ENCODE results near the gene TMEM184A. TPM values are rescaled to one million over a fixed set of nuclear protein-coding genes. Genes with fewer than 3 reads are reported as not detected.
A peak's percentile ranks its signal among the peaks of the same experiment; 100 is the strongest.

Gene TMEM184A
- total and polyA plus RNA-seq, 5 donors from 2014 or later = 0.25 TPM; not detected in 4

DNA sequence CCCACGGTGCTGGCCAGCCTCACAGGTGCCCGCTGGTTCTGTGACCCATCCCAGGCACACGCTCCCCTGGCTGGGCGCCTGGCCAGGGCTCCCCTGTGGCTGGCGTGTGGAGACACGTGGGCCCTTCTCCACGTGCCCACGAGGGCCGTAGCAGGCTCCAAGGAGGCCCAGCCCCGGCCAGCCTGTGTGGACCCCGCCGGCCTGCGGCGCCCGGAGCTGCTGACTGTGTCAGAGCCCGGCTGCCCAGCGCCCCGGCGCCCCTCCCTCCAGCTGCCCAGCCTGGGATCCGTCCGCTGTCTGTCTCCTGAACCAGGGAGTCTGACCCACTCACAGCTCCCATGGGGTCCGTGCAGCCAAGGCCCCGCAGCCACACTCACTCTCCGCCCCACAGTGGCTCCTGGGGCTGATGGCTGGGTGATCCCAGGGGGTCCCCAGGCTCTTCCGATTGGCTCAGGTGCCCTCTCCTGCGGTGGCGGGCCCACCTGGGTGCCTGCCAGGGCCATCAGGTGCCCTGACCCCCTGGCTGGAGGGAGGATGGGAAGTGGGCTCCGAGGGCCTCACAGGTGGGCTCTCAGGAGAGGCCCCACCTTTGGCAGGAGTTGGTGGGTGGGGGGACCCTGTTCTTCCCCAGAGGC is 9.6 kb downstream of the TMEM184A start:
- H3K4me3 ChIP-seq (ENCODE audit: low read depth, low read length) = no peak overlapping the region
- Mint-ChIP-seq H3K36me3 (no peaks in the 10 kb centered on the region), H3K9me3 (no peaks in the 10 kb centered on the region), H3K4me3 (no peak overlapping the region), H3K27me3 (no peaks in the 10 kb centered on the region), H3K27ac (no peak overlapping the region), H3K4me1 (peaks cover 0 to 4% (median 1%) of the 10 kb centered on the region in 4 donors)
- H3K36me3 ChIP-seq (ENCODE audit: control insufficient read depth, insufficient read depth, low read length) = peaks cover 12% of the 10 kb centered on the region
- no peaks in the 10 kb centered on the region for H3K27me3 ChIP-seq (ENCODE audit: control insufficient read depth, insufficient read depth, low read length)
- DNase-seq (no peak), ATAC-seq (ENCODE audit: low read depth in 2 of 2) (no peak)
- H3K27ac ChIP-seq (ENCODE audit: insufficient read depth, low read length, poor library complexity, severe bottlenecking) = no peak overlapping the region
- no peaks in the 10 kb centered on the region for H3K4me1 ChIP-seq (ENCODE audit: control insufficient read depth, insufficient read depth, low read length, poor library complexity, severe bottlenecking)
- H3K9me3 ChIP-seq (ENCODE audit: control insufficient read depth in 2 of 2, low read length in 2 of 2) = no peaks in the 10 kb centered on the region

GRCh38 chr7:1545417-1546246 is 10.4 kb downstream of the TMEM184A start:
- H3K36me3 ChIP-seq (ENCODE audit: control insufficient read depth, insufficient read depth, low read length) = peaks cover 16% of the 10 kb centered on the region
- no peaks in the 10 kb centered on the region for H3K9me3 ChIP-seq (ENCODE audit: control insufficient read depth in 2 of 2, low read length in 2 of 2)
- H3K9me3 Mint-ChIP-seq = no peaks in the 10 kb centered on the region
- ATAC-seq (ENCODE audit: low read depth in 2 of 2) (no peak), DNase-seq (no peak)
- no peaks in the 10 kb centered on the region for H3K27me3 Mint-ChIP-seq
- H3K36me3 Mint-ChIP-seq = no peaks in the 10 kb centered on the region
- no peak overlapping the region for H3K4me3 ChIP-seq (ENCODE audit: low read depth, low read length)
- H3K27ac ChIP-seq (ENCODE audit: insufficient read depth, low read length, poor library complexity, severe bottlenecking) = no peak overlapping the region
- H3K4me1 Mint-ChIP-seq = peaks cover 0 to 4% (median 1%) of the 10 kb centered on the region in 4 donors
- no peak overlapping the region for H3K27ac Mint-ChIP-seq
- H3K4me1 ChIP-seq (ENCODE audit: control insufficient read depth, insufficient read depth, low read length, poor library complexity, severe bottlenecking) = no peaks in the 10 kb centered on the region
- H3K27me3 ChIP-seq (ENCODE audit: control insufficient read depth, insufficient read depth, low read length) = no peaks in the 10 kb centered on the region
- H3K4me3 Mint-ChIP-seq = no peak overlapping the region

DNA sequence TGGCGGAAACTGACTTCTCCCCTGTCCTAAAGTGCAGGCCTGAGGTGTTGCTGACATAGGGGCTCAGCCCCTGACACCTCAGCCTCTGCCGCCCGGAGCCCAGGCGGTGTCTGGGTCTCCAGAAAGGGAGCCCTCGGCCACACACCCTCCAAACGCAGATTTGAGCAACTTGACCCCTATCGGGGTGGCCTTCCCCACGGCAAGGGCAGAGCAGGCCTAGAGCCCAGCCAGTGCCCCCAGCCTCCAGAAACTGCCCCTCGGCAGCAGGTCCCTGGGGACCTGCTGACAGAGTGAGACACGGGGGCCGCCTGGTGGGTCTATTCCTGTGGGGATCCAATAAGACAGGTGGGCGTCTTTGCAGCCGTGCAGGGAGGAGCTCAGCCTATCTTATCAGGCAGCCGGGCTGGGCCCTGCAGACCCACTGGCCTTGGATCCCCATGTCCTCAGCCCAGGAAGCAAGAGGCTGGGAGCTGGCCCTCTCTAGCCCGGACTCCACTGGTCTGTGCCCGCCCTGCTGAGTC is 11.0 kb downstream of the TMEM184A start:
- no peaks in the 10 kb centered on the region for H3K4me1 ChIP-seq (ENCODE audit: control insufficient read depth, insufficient read depth, low read length, poor library complexity, severe bottlenecking)
- H3K27ac ChIP-seq (ENCODE audit: insufficient read depth, low read length, poor library complexity, severe bottlenecking) = no peak overlapping the region
- Mint-ChIP-seq H3K27me3 (no peaks in the 10 kb centered on the region), H3K27ac (no peak overlapping the region), H3K36me3 (no peaks in the 10 kb centered on the region), H3K4me3 (no peak overlapping the region), H3K4me1 (peaks cover 0 to 4% (median 1%) of the 10 kb centered on the region in 4 donors), H3K9me3 (no peaks in the 10 kb centered on the region)
- DNase-seq (no peak), ATAC-seq (ENCODE audit: low read depth in 2 of 2) (no peak)
- H3K36me3 ChIP-seq (ENCODE audit: control insufficient read depth, insufficient read depth, low read length) = peaks cover 22% of the 10 kb centered on the region
- no peaks in the 10 kb centered on the region for H3K27me3 ChIP-seq (ENCODE audit: control insufficient read depth, insufficient read depth, low read length)
- no peaks in the 10 kb centered on the region for H3K9me3 ChIP-seq (ENCODE audit: control insufficient read depth in 2 of 2, low read length in 2 of 2)
- H3K4me3 ChIP-seq (ENCODE audit: low read depth, low read length) = no peak overlapping the region

GRCh38 chr7:1544178-1544895 is 11.7 kb downstream of the TMEM184A start:
- DNase-seq = no peak
- no peak for ATAC-seq (ENCODE audit: low read depth in 2 of 2)
- H3K4me1 ChIP-seq (ENCODE audit: control insufficient read depth, insufficient read depth, low read length, poor library complexity, severe bottlenecking) = no peaks in the 10 kb centered on the region
- Mint-ChIP-seq H3K9me3 (no peaks in the 10 kb centered on the region), H3K4me1 (peaks cover 0 to 4% (median 1%) of the 10 kb centered on the region in 4 donors), H3K36me3 (no peaks in the 10 kb centered on the region), H3K4me3 (no peak overlapping the region), H3K27me3 (no peaks in the 10 kb centered on the region), H3K27ac (no peak overlapping the region)
- H3K27me3 ChIP-seq (ENCODE audit: control insufficient read depth, insufficient read depth, low read length) = no peaks in the 10 kb centered on the region
- no peaks in the 10 kb centered on the region for H3K9me3 ChIP-seq (ENCODE audit: control insufficient read depth in 2 of 2, low read length in 2 of 2)
- H3K36me3 ChIP-seq (ENCODE audit: control insufficient read depth, insufficient read depth, low read length) = peaks cover 28% of the 10 kb centered on the region
- no peak overlapping the region for H3K27ac ChIP-seq (ENCODE audit: insufficient read depth, low read length, poor library complexity, severe bottlenecking)
- H3K4me3 ChIP-seq (ENCODE audit: low read depth, low read length) = no peak overlapping the region

DNA sequence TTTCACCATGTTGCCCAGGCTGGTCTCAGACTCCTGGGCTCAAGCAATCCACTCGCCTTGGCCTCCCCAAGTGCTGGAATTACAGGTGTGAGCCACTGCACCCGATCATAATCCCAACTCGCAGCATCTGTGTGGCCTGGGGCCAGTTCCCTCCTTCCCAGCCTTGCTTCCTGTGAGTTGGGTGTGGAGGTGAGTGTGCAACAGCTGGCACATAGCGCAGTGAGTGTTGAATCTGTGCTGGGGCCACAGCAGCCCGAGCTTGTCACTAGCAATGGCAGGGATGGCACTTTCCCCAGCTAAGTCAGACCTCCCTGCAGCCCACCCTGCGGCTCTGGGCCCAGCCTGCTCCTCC is 12.2 kb downstream of the TMEM184A start:
- Mint-ChIP-seq H3K36me3 (no peaks in the 10 kb centered on the region), H3K4me1 (peaks cover 0 to 4% (median 1%) of the 10 kb centered on the region in 4 donors), H3K4me3 (no peak overlapping the region), H3K9me3 (no peaks in the 10 kb centered on the region), H3K27me3 (no peaks in the 10 kb centered on the region), H3K27ac (peak overlapping the region in 1 of 3 donors; percentile 20)
- H3K36me3 ChIP-seq (ENCODE audit: control insufficient read depth, insufficient read depth, low read length) = peaks cover 33% of the 10 kb centered on the region
- no peak for ATAC-seq (ENCODE audit: low read depth in 2 of 2)
- no peak overlapping the region for H3K27ac ChIP-seq (ENCODE audit: insufficient read depth, low read length, poor library complexity, severe bottlenecking)
- no peak overlapping the region for H3K4me3 ChIP-seq (ENCODE audit: low read depth, low read length)
- no peaks in the 10 kb centered on the region for H3K4me1 ChIP-seq (ENCODE audit: control insufficient read depth, insufficient read depth, low read length, poor library complexity, severe bottlenecking)
- DNase-seq = no peak
- H3K27me3 ChIP-seq (ENCODE audit: control insufficient read depth, insufficient read depth, low read length) = no peaks in the 10 kb centered on the region
- no peaks in the 10 kb centered on the region for H3K9me3 ChIP-seq (ENCODE audit: control insufficient read depth in 2 of 2, low read length in 2 of 2)

DNA sequence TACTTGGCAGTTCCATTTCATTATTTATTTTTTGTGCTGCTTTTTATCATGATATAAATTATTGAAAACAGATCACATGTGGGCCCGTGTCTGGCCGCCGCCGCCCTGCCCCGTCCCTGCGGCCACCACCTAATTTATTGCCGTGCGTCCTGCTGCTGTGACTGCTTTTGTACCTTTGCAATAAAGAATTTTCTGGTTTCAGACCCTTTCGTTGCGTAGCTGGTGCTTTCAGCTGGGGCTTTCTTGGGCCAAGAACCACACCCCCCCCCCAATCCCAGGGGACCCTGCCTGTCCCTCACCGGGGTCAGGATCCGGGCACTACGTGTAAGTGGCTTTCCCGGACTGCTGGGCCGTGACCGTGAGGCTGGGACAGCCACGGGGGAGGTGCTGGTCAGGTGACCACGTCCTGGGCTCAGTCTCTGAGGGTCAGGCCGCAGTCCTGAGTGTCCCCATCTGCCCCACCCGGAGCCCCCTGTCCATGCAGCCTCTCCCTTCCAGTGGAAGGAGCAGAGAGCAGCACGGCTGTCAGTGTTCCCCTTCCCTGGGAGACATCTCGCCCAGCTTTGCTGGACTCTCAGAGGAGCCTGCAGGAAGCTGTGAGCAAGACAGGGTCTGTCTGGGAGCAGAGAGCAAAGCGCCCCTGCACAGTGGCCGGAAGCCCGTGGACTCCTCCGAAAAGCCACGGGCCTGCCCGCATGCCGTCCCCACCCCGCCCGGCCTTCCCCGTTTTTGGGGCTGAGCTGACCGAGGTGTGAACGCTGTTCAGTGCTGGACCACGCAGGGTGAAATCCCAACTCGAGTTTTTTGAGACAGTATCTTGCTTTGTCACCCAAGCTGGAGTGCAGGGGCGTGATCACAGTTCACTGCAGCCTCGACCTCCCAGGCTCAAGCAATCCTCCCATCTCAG is 12.9 kb downstream of the TMEM184A start:
- Mint-ChIP-seq H3K36me3 (no peaks in the 10 kb centered on the region), H3K27ac (peak overlapping the region in 1 of 3 donors; percentile 77), H3K9me3 (no peaks in the 10 kb centered on the region), H3K27me3 (no peaks in the 10 kb centered on the region), H3K4me1 (peaks cover 0 to 2% (median 0%) of the 10 kb centered on the region in 4 donors), H3K4me3 (no peak overlapping the region)
- ATAC-seq (ENCODE audit: low read depth in 2 of 2) (no peak), DNase-seq (no peak)
- Histone ChIP-seq H3K4me1 (ENCODE audit: control insufficient read depth, insufficient read depth, low read length, poor library complexity, severe bottlenecking) (no peaks in the 10 kb centered on the region), H3K9me3 (ENCODE audit: control insufficient read depth in 2 of 2, low read length in 2 of 2) (no peaks in the 10 kb centered on the region), H3K27me3 (ENCODE audit: control insufficient read depth, insufficient read depth, low read length) (no peaks in the 10 kb centered on the region), H3K4me3 (ENCODE audit: low read depth, low read length) (no peak overlapping the region), H3K27ac (ENCODE audit: insufficient read depth, low read length, poor library complexity, severe bottlenecking) (no peak overlapping the region), H3K36me3 (ENCODE audit: control insufficient read depth, insufficient read depth, low read length) (peaks cover 34% of the 10 kb centered on the region)

DNA sequence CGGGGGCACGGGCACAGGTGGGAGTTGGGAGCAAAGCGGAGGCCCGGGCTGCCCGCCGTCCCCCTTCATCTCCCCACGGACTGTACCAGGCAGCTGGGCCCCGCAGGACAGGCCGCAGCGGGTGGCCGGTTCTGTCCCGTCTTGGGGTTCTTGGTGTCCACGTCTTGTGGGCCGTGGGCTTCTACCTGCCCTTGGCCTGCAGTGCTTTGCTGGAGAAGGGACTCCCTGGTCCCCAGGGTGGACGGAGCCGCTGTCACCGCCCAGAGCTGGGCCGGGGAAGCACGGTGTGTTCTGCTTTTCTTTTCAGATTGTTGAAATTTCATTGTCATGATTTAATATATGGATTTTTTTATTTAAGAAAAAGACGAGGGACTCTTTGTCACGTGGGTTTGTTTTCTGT is 13.7 kb downstream of the TMEM184A start:
- Mint-ChIP-seq H3K4me3 (no peak overlapping the region), H3K9me3 (no peaks in the 10 kb centered on the region)
- H3K36me3 ChIP-seq (ENCODE audit: control insufficient read depth, insufficient read depth, low read length) = peaks cover 37% of the 10 kb centered on the region

More for the DNA sequence above, 13.7 kb downstream of the TMEM184A start:
- Histone ChIP-seq H3K4me1 (ENCODE audit: control insufficient read depth, insufficient read depth, low read length, poor library complexity, severe bottlenecking) (no peaks in the 10 kb centered on the region), H3K4me3 (ENCODE audit: low read depth, low read length) (no peak overlapping the region), H3K9me3 (ENCODE audit: control insufficient read depth in 2 of 2, low read length in 2 of 2) (no peaks in the 10 kb centered on the region), H3K27ac (ENCODE audit: insufficient read depth, low read length, poor library complexity, severe bottlenecking) (no peak overlapping the region), H3K27me3 (ENCODE audit: control insufficient read depth, insufficient read depth, low read length) (no peaks in the 10 kb centered on the region)
- Mint-ChIP-seq H3K27me3 (no peaks in the 10 kb centered on the region), H3K4me1 (peaks cover 0 to 5% (median 0%) of the 10 kb centered on the region in 4 donors), H3K36me3 (peaks cover 3% of the 10 kb centered on the region), H3K27ac (peak overlapping the region in 1 of 3 donors; percentile 77)
- no peak for ATAC-seq (ENCODE audit: low read depth in 2 of 2)
- no peak for DNase-seq
